Osteocyte (in vitro differentiated cells): ENCODE data around the gene LRIT1. TPM values are rescaled to one million over a fixed set of nuclear protein-coding genes. Genes with fewer than 3 reads are reported as not detected.

Experiments used
- DNase-seq: peaks from one replicate; pipeline ENCODE4 v3.0.0; 2021; ENCODE audit warnings: mixed read lengths; ENCODE audit not compliant: unreplicated experiment; ENCODE audit errors: extremely low spot score
- H3K27ac Mint-ChIP-seq: one replicate; pipeline ENCODE4 v1.8.0; 2021; ENCODE audit warnings: mild to moderate bottlenecking, mixed read lengths; ENCODE audit not compliant: unreplicated experiment
- H3K27me3 Mint-ChIP-seq: one replicate; pipeline ENCODE4 v1.8.0; 2021; ENCODE audit warnings: mixed read lengths; ENCODE audit not compliant: unreplicated experiment
- H3K36me3 Mint-ChIP-seq: one replicate; pipeline ENCODE4 v1.8.0; 2021; ENCODE audit warnings: mixed read lengths; ENCODE audit not compliant: unreplicated experiment
- H3K4me1 Mint-ChIP-seq: one replicate; pipeline ENCODE4 v1.8.0; 2021; ENCODE audit warnings: mixed read lengths; ENCODE audit not compliant: unreplicated experiment
- H3K4me3 Mint-ChIP-seq: one replicate; pipeline ENCODE4 v1.8.0; 2021; ENCODE audit warnings: mild to moderate bottlenecking, moderate library complexity, mixed read lengths; ENCODE audit not compliant: unreplicated experiment
- H3K9me3 Mint-ChIP-seq: one replicate; pipeline ENCODE4 v1.8.0; 2021; ENCODE audit warnings: mixed read lengths; ENCODE audit not compliant: unreplicated experiment
- total RNA-seq: library from RNA; stranded (reverse); gene quantifications from 2 replicates; pipeline ENCODE4 v1.2.1, GENCODE V29; 2021
- TF ChIP-seq, protein P1 (sequence below): fragments of 200-600 bp; sonication (generic); IDR thresholded peaks from 2 replicates; pipeline ENCODE4 v1.5.0; 2021; ENCODE audit warnings: antibody characterized with exemption, mild to moderate bottlenecking, moderate library complexity

Gene LRIT1
- total RNA-seq, 1 donor from 2014 or later, result not detected

- H3K27me3 Mint-ChIP-seq, result peaks cover 31% of the 10 kb centered on the region
- no peaks in the 10 kb centered on the region for H3K9me3 Mint-ChIP-seq
- peaks cover 2% of the 10 kb centered on the region for H3K4me1 Mint-ChIP-seq
- TF ChIP-seq, protein P1, sequence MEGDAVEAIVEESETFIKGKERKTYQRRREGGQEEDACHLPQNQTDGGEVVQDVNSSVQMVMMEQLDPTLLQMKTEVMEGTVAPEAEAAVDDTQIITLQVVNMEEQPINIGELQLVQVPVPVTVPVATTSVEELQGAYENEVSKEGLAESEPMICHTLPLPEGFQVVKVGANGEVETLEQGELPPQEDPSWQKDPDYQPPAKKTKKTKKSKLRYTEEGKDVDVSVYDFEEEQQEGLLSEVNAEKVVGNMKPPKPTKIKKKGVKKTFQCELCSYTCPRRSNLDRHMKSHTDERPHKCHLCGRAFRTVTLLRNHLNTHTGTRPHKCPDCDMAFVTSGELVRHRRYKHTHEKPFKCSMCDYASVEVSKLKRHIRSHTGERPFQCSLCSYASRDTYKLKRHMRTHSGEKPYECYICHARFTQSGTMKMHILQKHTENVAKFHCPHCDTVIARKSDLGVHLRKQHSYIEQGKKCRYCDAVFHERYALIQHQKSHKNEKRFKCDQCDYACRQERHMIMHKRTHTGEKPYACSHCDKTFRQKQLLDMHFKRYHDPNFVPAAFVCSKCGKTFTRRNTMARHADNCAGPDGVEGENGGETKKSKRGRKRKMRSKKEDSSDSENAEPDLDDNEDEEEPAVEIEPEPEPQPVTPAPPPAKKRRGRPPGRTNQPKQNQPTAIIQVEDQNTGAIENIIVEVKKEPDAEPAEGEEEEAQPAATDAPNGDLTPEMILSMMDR, result no peak
- H3K36me3 Mint-ChIP-seq, result no peaks in the 10 kb centered on the region
- H3K4me3 Mint-ChIP-seq, result no peak overlapping the region
- no peak for DNase-seq
- no peak overlapping the region for H3K27ac Mint-ChIP-seq
These were observed 44.4 kb downstream of the LRIT1 start for GRCh38 chr10:84196941-84197340.

- H3K27ac Mint-ChIP-seq, result no peak overlapping the region
- H3K36me3 Mint-ChIP-seq, result no peaks in the 10 kb centered on the region
- H3K27me3 Mint-ChIP-seq, result peaks cover 34% of the 10 kb centered on the region
- TF ChIP-seq, protein P1, result no peak
- no peak overlapping the region for H3K4me3 Mint-ChIP-seq
- no peaks in the 10 kb centered on the region for H3K9me3 Mint-ChIP-seq
- H3K4me1 Mint-ChIP-seq, result peaks cover 2% of the 10 kb centered on the region
- DNase-seq, result no peak
These were observed 45.3 kb downstream of the LRIT1 start for GRCh38 chr10:84196083-84196482.

DNA sequence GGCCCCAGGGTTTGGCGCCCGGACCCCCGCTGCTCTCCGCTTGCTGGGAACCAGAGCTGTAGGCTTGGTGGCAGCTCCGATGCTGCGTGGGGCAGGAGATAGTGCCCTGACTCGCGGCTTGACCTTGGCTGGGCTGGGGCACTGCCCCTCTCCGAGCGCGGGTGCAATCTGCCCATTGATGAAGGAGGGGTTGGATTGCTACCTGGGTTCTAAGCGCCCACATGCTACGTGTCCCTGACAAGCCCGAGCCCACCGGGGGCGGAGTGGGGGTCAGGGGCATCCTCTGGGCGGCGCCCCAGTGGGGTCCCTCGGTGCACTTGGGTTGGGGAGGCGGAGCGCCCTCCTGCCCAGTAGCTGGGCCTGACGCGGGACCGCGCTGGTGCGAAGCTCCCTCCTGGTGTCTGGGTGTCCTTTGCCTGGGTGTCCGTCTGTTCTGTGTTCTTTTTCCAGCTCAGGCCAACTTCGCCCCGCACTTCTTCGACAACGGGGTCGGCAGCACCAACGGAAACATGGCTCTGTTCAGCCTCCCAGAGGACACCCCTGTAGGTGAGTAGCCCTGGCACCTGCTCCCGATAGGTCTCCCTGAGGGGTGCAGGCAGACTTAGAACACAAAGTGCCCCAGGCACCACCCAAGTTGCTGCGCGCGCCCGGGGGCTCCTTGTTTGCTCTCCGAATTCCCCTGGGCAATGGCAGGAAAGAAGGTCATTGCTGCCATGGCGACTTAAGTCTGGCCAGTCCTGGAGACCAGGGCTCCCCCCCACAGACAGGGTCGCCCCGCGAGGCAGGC lies 46.1 kb downstream of the LRIT1 start:
- no peaks in the 10 kb centered on the region for H3K9me3 Mint-ChIP-seq
- DNase-seq, result no peak
- peaks cover 30% of the 10 kb centered on the region for H3K27me3 Mint-ChIP-seq
- H3K4me3 Mint-ChIP-seq, result peak overlapping the region; percentile 38
- no peak overlapping the region for H3K27ac Mint-ChIP-seq
- TF ChIP-seq, protein P1, result no peak
- no peaks in the 10 kb centered on the region for H3K36me3 Mint-ChIP-seq
- H3K4me1 Mint-ChIP-seq, result peaks cover 2% of the 10 kb centered on the region

DNA sequence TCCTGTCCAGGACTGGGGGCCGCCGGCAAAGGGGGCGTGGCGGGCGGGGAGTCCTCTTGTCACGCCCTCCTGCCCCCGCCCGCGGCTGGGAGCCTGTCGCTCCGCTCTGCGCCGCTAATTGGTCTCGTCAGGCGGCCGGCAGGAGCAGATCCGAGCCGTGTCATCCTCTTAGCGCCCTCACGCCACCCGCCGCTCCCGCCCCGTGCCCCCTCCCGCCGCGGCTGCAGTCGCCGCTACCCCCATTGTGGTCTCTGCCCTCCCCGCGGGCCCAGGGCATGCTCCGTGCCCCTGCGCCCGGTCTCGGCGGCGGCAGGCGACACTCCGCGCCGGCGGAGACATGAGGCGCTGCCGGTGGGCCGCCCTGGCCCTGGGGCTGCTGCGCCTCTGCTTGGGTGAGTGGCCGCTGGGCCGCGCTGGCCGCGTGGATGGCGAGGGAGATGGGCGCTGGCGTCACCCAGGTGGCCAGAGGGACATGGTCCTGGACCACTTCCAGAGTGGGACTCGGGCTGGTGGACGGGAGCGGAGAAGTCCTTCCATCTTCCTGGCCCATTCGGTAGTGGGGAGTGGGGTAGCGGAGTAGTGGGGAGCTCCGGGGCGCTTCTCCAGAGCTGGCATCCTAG lies 46.8 kb downstream of the LRIT1 start, which contains the start of gene CDHR1:
CDHR1 (plus strand) TSS at position 114 of the 620 bp plus-strand sequence; CDS start at position 338, 224 bp downstream.
- Mint-ChIP-seq H3K27me3 (peaks cover 28% of the 10 kb centered on the region), H3K36me3 (no peaks in the 10 kb centered on the region), H3K27ac (no peak within 1 kb of the TSS), H3K4me3 (peak within 1 kb of the TSS; percentile 38), H3K9me3 (no peaks in the 10 kb centered on the region), H3K4me1 (peaks cover 2% of the 10 kb centered on the region)
- DNase-seq, result no peak
- TF ChIP-seq, protein P1, result no peak

- no peaks in the 10 kb centered on the region for H3K36me3 Mint-ChIP-seq
- no peak overlapping the region for H3K27ac Mint-ChIP-seq
- H3K4me1 Mint-ChIP-seq, result peaks cover 2% of the 10 kb centered on the region
- H3K4me3 Mint-ChIP-seq, result no peak overlapping the region
- H3K27me3 Mint-ChIP-seq, result peaks cover 28% of the 10 kb centered on the region
- TF ChIP-seq, protein P1, result no peak
- no peak for DNase-seq
- no peaks in the 10 kb centered on the region for H3K9me3 Mint-ChIP-seq
These were observed 47.4 kb downstream of the LRIT1 start for GRCh38 chr10:84193846-84194423.
